HepG2 (cell line): ENCODE results near the gene RNH1.

Source experiments
- EZH2 ChIP-seq: conservative IDR thresholded peaks from 2 replicates; pipeline ENCODE4 v1.6.1; 2012; ENCODE audit warnings: mild to moderate bottlenecking, low read depth, low read length, moderate library complexity
- POLR2AphosphoS5 ChIP-seq: IDR thresholded peaks from 2 replicates; pipeline ENCODE4 v1.6.1; 2012; ENCODE audit warnings: low read depth, low read length
- RNF2 ChIP-seq: fragments of 450-650 bp; conservative IDR thresholded peaks from 2 replicates; pipeline ENCODE4 v1.6.1; 2016; ENCODE audit warnings: low read depth
- ZNF124 ChIP-seq: sonication (generic); formaldehyde crosslinking; IDR thresholded peaks from 2 replicates; pipeline ENCODE4 v1.4.0; 2020; ENCODE audit warnings: missing genetic modification reagents
- ZNF331 ChIP-seq: sonication (generic); formaldehyde crosslinking; IDR thresholded peaks from 2 replicates; pipeline ENCODE4 v1.4.0; 2020; ENCODE audit warnings: missing genetic modification reagents
- TF ChIP-seq, protein P1 (sequence below): sonication (generic); formaldehyde crosslinking; IDR thresholded peaks from 2 replicates; pipeline ENCODE4 v1.4.0; 2020; ENCODE audit warnings: missing genetic modification reagents, borderline replicate concordance
- TF ChIP-seq, protein P2 (sequence below): sonication (generic); formaldehyde crosslinking; IDR thresholded peaks from 2 replicates; pipeline ENCODE4 v1.8.1; 2023; ENCODE audit warnings: missing genetic modification reagents, inconsistent platforms, borderline replicate concordance

DNA sequence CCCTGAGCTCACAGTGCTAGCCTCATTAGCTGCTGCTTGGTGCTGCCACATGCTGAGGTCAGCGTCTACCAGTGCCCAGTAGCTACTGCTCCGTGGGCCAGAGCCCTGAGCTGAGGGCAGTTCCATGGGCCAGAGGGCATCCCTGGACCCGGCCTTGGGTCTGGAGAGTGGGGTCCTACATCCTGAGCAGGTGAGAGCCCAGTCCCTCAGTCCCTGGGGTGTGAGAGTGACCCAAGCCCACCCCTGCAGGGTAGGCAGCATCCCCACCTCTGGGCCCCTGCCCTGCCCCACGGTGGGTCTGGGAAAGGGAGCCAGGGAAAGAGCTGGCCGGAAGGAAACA, 43.7 kb upstream of the RNH1 start:
- TF ChIP-seq EZH2 (no peak), POLR2AphosphoS5 (no peak), ZNF331 (no peak), RNF2 (no peak), ZNF124 (CRISPR knock-in tag) (no peak)
- TF ChIP-seq, protein P1, sequence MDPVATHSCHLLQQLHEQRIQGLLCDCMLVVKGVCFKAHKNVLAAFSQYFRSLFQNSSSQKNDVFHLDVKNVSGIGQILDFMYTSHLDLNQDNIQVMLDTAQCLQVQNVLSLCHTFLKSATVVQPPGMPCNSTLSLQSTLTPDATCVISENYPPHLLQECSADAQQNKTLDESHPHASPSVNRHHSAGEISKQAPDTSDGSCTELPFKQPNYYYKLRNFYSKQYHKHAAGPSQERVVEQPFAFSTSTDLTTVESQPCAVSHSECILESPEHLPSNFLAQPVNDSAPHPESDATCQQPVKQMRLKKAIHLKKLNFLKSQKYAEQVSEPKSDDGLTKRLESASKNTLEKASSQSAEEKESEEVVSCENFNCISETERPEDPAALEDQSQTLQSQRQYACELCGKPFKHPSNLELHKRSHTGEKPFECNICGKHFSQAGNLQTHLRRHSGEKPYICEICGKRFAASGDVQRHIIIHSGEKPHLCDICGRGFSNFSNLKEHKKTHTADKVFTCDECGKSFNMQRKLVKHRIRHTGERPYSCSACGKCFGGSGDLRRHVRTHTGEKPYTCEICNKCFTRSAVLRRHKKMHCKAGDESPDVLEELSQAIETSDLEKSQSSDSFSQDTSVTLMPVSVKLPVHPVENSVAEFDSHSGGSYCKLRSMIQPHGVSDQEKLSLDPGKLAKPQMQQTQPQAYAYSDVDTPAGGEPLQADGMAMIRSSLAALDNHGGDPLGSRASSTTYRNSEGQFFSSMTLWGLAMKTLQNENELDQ (CRISPR knock-in tag), result no peak
- TF ChIP-seq, protein P2, sequence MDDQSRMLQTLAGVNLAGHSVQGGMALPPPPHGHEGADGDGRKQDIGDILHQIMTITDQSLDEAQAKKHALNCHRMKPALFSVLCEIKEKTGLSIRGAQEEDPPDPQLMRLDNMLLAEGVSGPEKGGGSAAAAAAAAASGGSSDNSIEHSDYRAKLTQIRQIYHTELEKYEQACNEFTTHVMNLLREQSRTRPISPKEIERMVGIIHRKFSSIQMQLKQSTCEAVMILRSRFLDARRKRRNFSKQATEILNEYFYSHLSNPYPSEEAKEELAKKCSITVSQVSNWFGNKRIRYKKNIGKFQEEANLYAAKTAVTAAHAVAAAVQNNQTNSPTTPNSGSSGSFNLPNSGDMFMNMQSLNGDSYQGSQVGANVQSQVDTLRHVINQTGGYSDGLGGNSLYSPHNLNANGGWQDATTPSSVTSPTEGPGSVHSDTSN (CRISPR knock-in tag), result no peak
